Measurements from ENCODE around the gene FHIT.
"Not testable (repeated sequence)": the region's sequence is repeated elsewhere in the genome, so short reads cannot be mapped to it uniquely, and the experiment has no call there.

FHIT gene

GRCh38 chr3:61053781-61054496 lies 197.3 kb downstream of the FHIT start:
- no peaks in the 10 kb centered on the region for H3K27me3 ChIP-seq (ENCODE audit: control insufficient read depth in 1 of 2, insufficient read depth in 2 of 2, low read length in 2 of 2)
- H3K9ac ChIP-seq (ENCODE audit: low read depth in 1 of 2, low read length in 2 of 2): no peak overlapping the region
- no peaks in the 10 kb centered on the region for H3K9me3 ChIP-seq (ENCODE audit: control insufficient read depth in 1 of 2, low read length in 2 of 2)
- no peak overlapping the region for H3K4me3 ChIP-seq (ENCODE audit: low read depth in 1 of 2, low read length in 2 of 2)
- no peaks in the 10 kb centered on the region for H3K4me1 ChIP-seq (ENCODE audit: control insufficient read depth in 1 of 2, insufficient read depth in 2 of 2, low read length in 2 of 2)
- H3K27ac ChIP-seq (ENCODE audit: low read depth, low read length): no peak overlapping the region
- H3K36me3 ChIP-seq (ENCODE audit: control insufficient read depth in 1 of 2, insufficient read depth in 2 of 2, low read length in 2 of 2): no peaks in the 10 kb centered on the region

GRCh38 chr3:61052851-61053250 lies 198.4 kb downstream of the FHIT start:
- H3K9me3 ChIP-seq (ENCODE audit: control insufficient read depth in 1 of 2, low read length in 2 of 2): no peaks in the 10 kb centered on the region
- H3K36me3 ChIP-seq (ENCODE audit: control insufficient read depth in 1 of 2, insufficient read depth in 2 of 2, low read length in 2 of 2): no peaks in the 10 kb centered on the region
- H3K9ac ChIP-seq (ENCODE audit: low read depth in 1 of 2, low read length in 2 of 2): no peak overlapping the region
- H3K4me1 ChIP-seq (ENCODE audit: control insufficient read depth in 1 of 2, insufficient read depth in 2 of 2, low read length in 2 of 2): no peaks in the 10 kb centered on the region
- H3K27me3 ChIP-seq (ENCODE audit: control insufficient read depth in 1 of 2, insufficient read depth in 2 of 2, low read length in 2 of 2): no peaks in the 10 kb centered on the region
- no peak overlapping the region for H3K27ac ChIP-seq (ENCODE audit: low read depth, low read length)
- no peak overlapping the region for H3K4me3 ChIP-seq (ENCODE audit: low read depth in 1 of 2, low read length in 2 of 2)

GRCh38 chr3:61051666-61052065 lies 199.6 kb downstream of the FHIT start:
- no peak overlapping the region for H3K27ac ChIP-seq (ENCODE audit: low read depth, low read length)
- H3K36me3 ChIP-seq (ENCODE audit: control insufficient read depth in 1 of 2, insufficient read depth in 2 of 2, low read length in 2 of 2): no peaks in the 10 kb centered on the region
- no peaks in the 10 kb centered on the region for H3K4me1 ChIP-seq (ENCODE audit: control insufficient read depth in 1 of 2, insufficient read depth in 2 of 2, low read length in 2 of 2)
- H3K4me3 ChIP-seq (ENCODE audit: low read depth in 1 of 2, low read length in 2 of 2): no peak overlapping the region
- H3K27me3 ChIP-seq (ENCODE audit: control insufficient read depth in 1 of 2, insufficient read depth in 2 of 2, low read length in 2 of 2): no peaks in the 10 kb centered on the region
- no peak overlapping the region for H3K9ac ChIP-seq (ENCODE audit: low read depth in 1 of 2, low read length in 2 of 2)
- no peaks in the 10 kb centered on the region for H3K9me3 ChIP-seq (ENCODE audit: control insufficient read depth in 1 of 2, low read length in 2 of 2)

GRCh38 chr3:61045169-61045568 lies 206.1 kb downstream of the FHIT start:
- not testable (repeated sequence) for H3K36me3 ChIP-seq (ENCODE audit: control insufficient read depth in 1 of 2, insufficient read depth in 2 of 2, low read length in 2 of 2); H3K27ac ChIP-seq (ENCODE audit: low read depth, low read length); H3K27me3 ChIP-seq (ENCODE audit: control insufficient read depth in 1 of 2, insufficient read depth in 2 of 2, low read length in 2 of 2); H3K4me3 ChIP-seq (ENCODE audit: low read depth in 1 of 2, low read length in 2 of 2); H3K4me1 ChIP-seq (ENCODE audit: control insufficient read depth in 1 of 2, insufficient read depth in 2 of 2, low read length in 2 of 2); H3K9me3 ChIP-seq (ENCODE audit: control insufficient read depth in 1 of 2, low read length in 2 of 2); H3K9ac ChIP-seq (ENCODE audit: low read depth in 1 of 2, low read length in 2 of 2)

- H3K4me1 ChIP-seq (ENCODE audit: control insufficient read depth in 1 of 2, insufficient read depth in 2 of 2, low read length in 2 of 2): no peaks in the 10 kb centered on the region
- no peaks in the 10 kb centered on the region for H3K36me3 ChIP-seq (ENCODE audit: control insufficient read depth in 1 of 2, insufficient read depth in 2 of 2, low read length in 2 of 2)
- no peak overlapping the region for H3K9ac ChIP-seq (ENCODE audit: low read depth in 1 of 2, low read length in 2 of 2)
- H3K27ac ChIP-seq (ENCODE audit: low read depth, low read length): no peak overlapping the region
- no peak overlapping the region for H3K4me3 ChIP-seq (ENCODE audit: low read depth in 1 of 2, low read length in 2 of 2)
- H3K9me3 ChIP-seq (ENCODE audit: control insufficient read depth in 1 of 2, low read length in 2 of 2): peaks cover 5 to 6% of the 10 kb centered on the region in 2 donors
- no peaks in the 10 kb centered on the region for H3K27me3 ChIP-seq (ENCODE audit: control insufficient read depth in 1 of 2, insufficient read depth in 2 of 2, low read length in 2 of 2)
Measured at GRCh38 chr3:61043156-61043555, 208.1 kb downstream of the FHIT start.

GRCh38 chr3:61040618-61041017 lies 210.6 kb downstream of the FHIT start:
- Histone ChIP-seq H3K27ac (ENCODE audit: low read depth, low read length) (no peak overlapping the region), H3K4me3 (ENCODE audit: low read depth in 1 of 2, low read length in 2 of 2) (no peak overlapping the region), H3K27me3 (ENCODE audit: control insufficient read depth in 1 of 2, insufficient read depth in 2 of 2, low read length in 2 of 2) (no peaks in the 10 kb centered on the region), H3K36me3 (ENCODE audit: control insufficient read depth in 1 of 2, insufficient read depth in 2 of 2, low read length in 2 of 2) (no peaks in the 10 kb centered on the region), H3K4me1 (ENCODE audit: control insufficient read depth in 1 of 2, insufficient read depth in 2 of 2, low read length in 2 of 2) (no peaks in the 10 kb centered on the region), H3K9ac (ENCODE audit: low read depth in 1 of 2, low read length in 2 of 2) (no peak overlapping the region), H3K9me3 (ENCODE audit: control insufficient read depth in 1 of 2, low read length in 2 of 2) (peaks cover 5 to 6% of the 10 kb centered on the region in 2 donors)

- Histone ChIP-seq H3K9ac (ENCODE audit: low read depth in 1 of 2, low read length in 2 of 2) (no peak overlapping the region), H3K9me3 (ENCODE audit: control insufficient read depth in 1 of 2, low read length in 2 of 2) (no peaks in the 10 kb centered on the region), H3K27ac (ENCODE audit: low read depth, low read length) (no peak overlapping the region), H3K4me1 (ENCODE audit: control insufficient read depth in 1 of 2, insufficient read depth in 2 of 2, low read length in 2 of 2) (no peaks in the 10 kb centered on the region), H3K4me3 (ENCODE audit: low read depth in 1 of 2, low read length in 2 of 2) (no peak overlapping the region), H3K27me3 (ENCODE audit: control insufficient read depth in 1 of 2, insufficient read depth in 2 of 2, low read length in 2 of 2) (no peaks in the 10 kb centered on the region), H3K36me3 (ENCODE audit: control insufficient read depth in 1 of 2, insufficient read depth in 2 of 2, low read length in 2 of 2) (no peaks in the 10 kb centered on the region)
Measured at GRCh38 chr3:61035573-61035972, 215.7 kb downstream of the FHIT start.

- no peaks in the 10 kb centered on the region for H3K27me3 ChIP-seq (ENCODE audit: control insufficient read depth in 1 of 2, insufficient read depth in 2 of 2, low read length in 2 of 2)
- H3K4me1 ChIP-seq (ENCODE audit: control insufficient read depth in 1 of 2, insufficient read depth in 2 of 2, low read length in 2 of 2): no peaks in the 10 kb centered on the region
- no peaks in the 10 kb centered on the region for H3K36me3 ChIP-seq (ENCODE audit: control insufficient read depth in 1 of 2, insufficient read depth in 2 of 2, low read length in 2 of 2)
- H3K9me3 ChIP-seq (ENCODE audit: control insufficient read depth in 1 of 2, low read length in 2 of 2): no peaks in the 10 kb centered on the region
- no peak overlapping the region for H3K4me3 ChIP-seq (ENCODE audit: low read depth in 1 of 2, low read length in 2 of 2)
- H3K9ac ChIP-seq (ENCODE audit: low read depth in 1 of 2, low read length in 2 of 2): no peak overlapping the region
- H3K27ac ChIP-seq (ENCODE audit: low read depth, low read length): no peak overlapping the region
Measured at GRCh38 chr3:61032991-61033390, 218.3 kb downstream of the FHIT start.

- H3K4me3 ChIP-seq (ENCODE audit: low read depth in 1 of 2, low read length in 2 of 2): no peak overlapping the region
- H3K36me3 ChIP-seq (ENCODE audit: control insufficient read depth in 1 of 2, insufficient read depth in 2 of 2, low read length in 2 of 2): no peaks in the 10 kb centered on the region
- no peaks in the 10 kb centered on the region for H3K27me3 ChIP-seq (ENCODE audit: control insufficient read depth in 1 of 2, insufficient read depth in 2 of 2, low read length in 2 of 2)
- no peaks in the 10 kb centered on the region for H3K4me1 ChIP-seq (ENCODE audit: control insufficient read depth in 1 of 2, insufficient read depth in 2 of 2, low read length in 2 of 2)
- H3K9me3 ChIP-seq (ENCODE audit: control insufficient read depth in 1 of 2, low read length in 2 of 2): no peaks in the 10 kb centered on the region
- no peak overlapping the region for H3K9ac ChIP-seq (ENCODE audit: low read depth in 1 of 2, low read length in 2 of 2)
- H3K27ac ChIP-seq (ENCODE audit: low read depth, low read length): no peak overlapping the region
Measured at GRCh38 chr3:61031503-61031902, 219.7 kb downstream of the FHIT start.

- Histone ChIP-seq H3K4me3 (ENCODE audit: low read depth in 1 of 2, low read length in 2 of 2) (no peak overlapping the region), H3K4me1 (ENCODE audit: control insufficient read depth in 1 of 2, insufficient read depth in 2 of 2, low read length in 2 of 2) (no peaks in the 10 kb centered on the region), H3K27ac (ENCODE audit: low read depth, low read length) (no peak overlapping the region), H3K27me3 (ENCODE audit: control insufficient read depth in 1 of 2, insufficient read depth in 2 of 2, low read length in 2 of 2) (no peaks in the 10 kb centered on the region), H3K36me3 (ENCODE audit: control insufficient read depth in 1 of 2, insufficient read depth in 2 of 2, low read length in 2 of 2) (no peaks in the 10 kb centered on the region), H3K9ac (ENCODE audit: low read depth in 1 of 2, low read length in 2 of 2) (no peak overlapping the region), H3K9me3 (ENCODE audit: control insufficient read depth in 1 of 2, low read length in 2 of 2) (no peaks in the 10 kb centered on the region)
Measured at GRCh38 chr3:61030469-61031035, 220.7 kb downstream of the FHIT start.

All from duodenal mucosa (tissue), 2 donors.